ENCODE data around the gene CCDC185.

- TF ChIP-seq CTCF (IDR thresholded peaks at IDR 0.05), result no peak
- no peak for TF ChIP-seq POLR2A (IDR thresholded peaks at IDR 0.05)
Measured at GRCh38 chr1:223421676-223422075, 28.5 kb downstream of the CCDC185 start.
